K562 (cell line): ENCODE data around the gene SLC29A2. TPM values are rescaled to one million over a fixed set of nuclear protein-coding genes. Genes with fewer than 3 reads are reported as not detected.
A peak's percentile ranks its signal among the peaks of the same experiment; 100 is the strongest.

Experiments
- CEBPB ChIP-seq: fragments of 450-650 bp; IDR thresholded peaks from 2 replicates; pipeline ENCODE4 v1.6.1; 2016; ENCODE audit warnings: missing genetic modification characterization, missing compliant biosample characterization
- CREBBP ChIP-seq: IDR thresholded peaks from one replicate; pipeline ENCODE4 v1.6.1; 2012; ENCODE audit warnings: low read depth, mild to moderate bottlenecking, control low read depth, inconsistent platforms, low read length
- DLX4 ChIP-seq: fragments of 250-450 bp; sonication (Bioruptor Pico); IDR thresholded peaks from 2 replicates; pipeline ENCODE4 v1.6.1; 2021; ENCODE audit warnings: mild to moderate bottlenecking
- DNMT1 ChIP-seq: fragments of 450-650 bp; IDR thresholded peaks from 2 replicates; pipeline ENCODE4 v1.6.1; 2016; ENCODE audit warnings: antibody characterized with exemption, mild to moderate bottlenecking
- E2F5 ChIP-seq: sonication (generic); formaldehyde crosslinking; IDR thresholded peaks from 2 replicates; pipeline ENCODE4 v1.8.0; 2022; ENCODE audit warnings: mild to moderate bottlenecking, missing genetic modification reagents
- EWSR1 ChIP-seq: fragments of 450-650 bp; IDR thresholded peaks from 2 replicates; pipeline ENCODE4 v1.6.1; 2018; ENCODE audit warnings: borderline replicate concordance, mild to moderate bottlenecking, low read depth, moderate library complexity; ENCODE audit not compliant: partially characterized antibody
- FIP1L1 ChIP-seq: fragments of 200-400 bp; formaldehyde crosslinking; IDR thresholded peaks from 2 replicates; pipeline ENCODE4 v1.6.1; 2018; ENCODE audit warnings: mild to moderate bottlenecking, low read depth, low read length; ENCODE audit not compliant: poor library complexity, severe bottlenecking
- FOXA3 ChIP-seq, 2 experiments: fragments of 450-650 bp in 1 of 2; sonication (generic) in 1 of 2; formaldehyde crosslinking; IDR thresholded peaks in 1 of 2; conservative IDR thresholded peaks in 1 of 2; 2 replicates each; pipeline versions ENCODE4 v1.4.0 to v1.8.0; 2020 to 2022; ENCODE audit warnings: mild to moderate bottlenecking in 2 of 2, missing genetic modification reagents in 1 of 2
- KHSRP ChIP-seq: fragments of 450-650 bp; IDR thresholded peaks from 2 replicates; pipeline ENCODE4 v1.6.1; 2017
- LARP7 ChIP-seq: fragments of 450-650 bp; IDR thresholded peaks from 2 replicates; pipeline ENCODE4 v1.6.1; 2016
- MAFF ChIP-seq: IDR thresholded peaks from 2 replicates; pipeline ENCODE4 v1.6.1; 2012; ENCODE audit warnings: low read length, improper control_type of control experiment
- PRPF4 ChIP-seq: fragments of 200-400 bp; formaldehyde crosslinking; IDR thresholded peaks from one replicate; pipeline ENCODE4 v1.6.1; 2017; ENCODE audit warnings: low read length, low read depth, mild to moderate bottlenecking; ENCODE audit not compliant: insufficient read depth, poor library complexity, severe bottlenecking
- RUNX1 ChIP-seq: sonication (generic); IDR thresholded peaks from 2 replicates; pipeline ENCODE4 v1.6.1; 2016; ENCODE audit warnings: antibody characterized with exemption, low read depth
- SIN3A ChIP-seq, 2 experiments: fragments of 150-350 bp in 1 of 2; IDR thresholded peaks; 2 replicates each; pipeline ENCODE4 v1.6.1; 2011 to 2016; ENCODE audit warnings: borderline replicate concordance in 2 of 2, low read depth in 2 of 2, low read length in 2 of 2, mild to moderate bottlenecking in 2 of 2, moderate library complexity in 2 of 2; ENCODE audit not compliant: control insufficient read depth in 1 of 2
- SRSF7 ChIP-seq: fragments of 200-400 bp; formaldehyde crosslinking; optimal IDR thresholded peaks from 2 replicates; pipeline ENCODE3; 2017; ENCODE audit warnings: mild to moderate bottlenecking, low read depth, low read length
- U2AF2 ChIP-seq: fragments of 200-400 bp; formaldehyde crosslinking; optimal IDR thresholded peaks from 2 replicates; pipeline ENCODE3; 2017; ENCODE audit warnings: low read depth, mild to moderate bottlenecking, low read length
- YY1 ChIP-seq, 3 experiments: IDR thresholded peaks; 2 replicates each; pipeline ENCODE4 v1.6.1; 2011; ENCODE audit warnings: low read length in 2 of 3, mild to moderate bottlenecking in 2 of 3, moderate library complexity in 2 of 3, borderline replicate concordance in 1 of 3, control low read depth in 1 of 3, low read depth in 1 of 3; ENCODE audit not compliant: insufficient read depth in 3 of 3, insufficient replicate concordance in 2 of 3, control insufficient read depth in 1 of 3, insufficient read length in 1 of 3; ENCODE audit errors: extremely low read depth in 1 of 3
- ZBED1 ChIP-seq: IDR thresholded peaks from 2 replicates; pipeline ENCODE4 v1.6.1; 2014
- ZNF184 ChIP-seq: sonication (generic); formaldehyde crosslinking; IDR thresholded peaks from 2 replicates; pipeline ENCODE4 v1.5.0; 2020; ENCODE audit warnings: missing genetic modification reagents
- ZNF212 ChIP-seq: fragments of 450-650 bp; formaldehyde crosslinking; IDR thresholded peaks from 2 replicates; pipeline ENCODE4 v1.4.0; 2020; ENCODE audit warnings: mild to moderate bottlenecking
- ZNF274 ChIP-seq: IDR thresholded peaks from 2 replicates; pipeline ENCODE4 v1.6.1; 2011; ENCODE audit warnings: low read depth, mild to moderate bottlenecking, low read length, moderate library complexity, borderline replicate concordance
- ZNF282 ChIP-seq: sonication (generic); formaldehyde crosslinking; IDR thresholded peaks from 2 replicates; pipeline ENCODE4 v1.8.1; 2023; ENCODE audit warnings: missing genetic modification reagents
- ZNF444 ChIP-seq: fragments of 250-450 bp; sonication (Bioruptor Pico); IDR thresholded peaks from 2 replicates; pipeline ENCODE4 v1.4.0; 2020; ENCODE audit warnings: mild to moderate bottlenecking, moderate library complexity
- ZNF785 ChIP-seq: fragments of 250-450 bp; sonication (Bioruptor Pico); IDR thresholded peaks from 2 replicates; pipeline ENCODE4 v1.4.0; 2020; ENCODE audit warnings: mild to moderate bottlenecking
- polyA plus RNA-seq, 8 experiments: library from polyadenylated mRNA; depleted of rRNA in 4 of 8; stranded (reverse) in 5 of 8; unstranded in 3 of 8; fragments of >200 nt; fragmentation: Nextera tagmentation in 2 of 8; fragmentation: Illumina TruSeq in 1 of 8; extraction: Ambion mirVana in 2 of 8; extraction: Trizol in 1 of 8; gene quantifications; 2 replicates each; pipeline versions ENCODE4 v1.2.1 to v1.2.3, GENCODE V29; 2011 to 2014; ENCODE audit warnings: inconsistent platforms in 1 of 8, missing spikeins in 1 of 8
- total RNA-seq, 7 experiments: library from RNA; depleted of rRNA in 6 of 7; stranded (reverse); fragments of >200 nt in 6 of 7; fragmentation: Illumina TruSeq in 2 of 7; extraction: Trizol in 2 of 7; gene quantifications; 2 replicates each; pipeline versions ENCODE4 v1.2.1 to v1.2.3, GENCODE V29; 2011 to 2021; ENCODE audit warnings: low replicate concordance in 1 of 7
- TF ChIP-seq, protein P1 (sequence below): fragments of 250-450 bp; sonication (Bioruptor Pico); IDR thresholded peaks from 2 replicates; pipeline ENCODE4 v1.5.0; 2021
- TF ChIP-seq, protein P2 (sequence below): fragments of 250-450 bp; sonication (Bioruptor Pico); IDR thresholded peaks from 2 replicates; pipeline ENCODE4 v1.8.0; 2021; ENCODE audit warnings: moderate library complexity, mild to moderate bottlenecking, inconsistent platforms

SLC29A2 gene
- total and polyA plus RNA-seq, 9 of the 15 experiments (the other 6 are each of a cell fraction or from before 2014, with no cell fraction given): 2.4 to 48.6 (median 14.2) TPM

DNA sequence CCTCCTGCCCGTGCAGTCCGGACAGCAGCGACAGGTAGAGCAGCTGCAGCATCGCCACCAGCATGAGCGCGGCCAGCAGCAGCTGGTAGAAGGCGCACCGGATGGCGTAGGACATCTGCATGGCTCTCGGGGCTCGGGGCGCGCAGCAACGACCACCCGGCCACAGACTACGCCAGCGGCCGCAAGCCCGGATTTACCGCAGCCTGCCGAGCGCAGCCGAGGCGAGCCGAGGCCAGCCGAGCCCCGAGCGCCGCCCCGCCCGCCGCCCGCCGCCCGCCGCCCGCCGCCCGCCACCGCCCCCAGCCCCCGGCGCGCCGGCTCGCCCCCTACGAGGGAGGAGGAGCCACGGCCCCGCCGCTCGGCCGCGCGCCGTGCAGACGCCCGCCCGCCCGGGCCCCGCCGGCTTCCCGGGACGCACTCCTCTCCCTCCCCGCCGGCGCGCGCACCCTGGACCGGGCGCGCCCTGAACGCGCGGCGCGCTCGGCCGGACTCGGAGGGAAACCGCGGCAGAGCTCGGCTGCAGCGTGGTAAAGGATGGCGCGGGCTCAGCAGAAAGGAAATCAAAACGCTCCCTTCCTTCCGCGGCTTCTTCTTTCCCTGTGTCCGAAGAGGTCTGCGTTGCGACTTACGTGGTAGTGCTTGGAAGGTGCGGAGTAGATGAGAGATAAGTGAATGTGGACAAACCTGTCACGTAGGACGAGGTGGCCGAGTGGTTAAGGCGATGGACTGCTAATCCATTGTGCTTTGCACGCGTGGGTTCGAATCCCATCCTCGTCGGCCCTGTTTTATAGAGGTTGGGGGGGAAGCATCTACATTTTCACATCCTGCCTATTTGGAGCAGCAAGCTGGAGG is 23.9 kb downstream of the SLC29A2 start, which contains the start of gene B4GAT1 (continued):
- 0 out of 4 replicates have a peak, but pooled peaks of 1 of the 2 experiments have one; percentile 20 for TF ChIP-seq SIN3A (IDR thresholded peaks at IDR 0.05; ENCODE audit: borderline replicate concordance in 2 of 2, control insufficient read depth in 1 of 2, low read depth in 2 of 2, low read length in 2 of 2)
- TF ChIP-seq ZNF274: peak; percentile 30; the same call in 1 of the 2 replicates
- TF ChIP-seq EWSR1: no peak
- TF ChIP-seq YY1 (IDR thresholded peaks at IDR 0.05; ENCODE audit: borderline replicate concordance in 1 of 3, control insufficient read depth in 1 of 3, extremely low read depth in 1 of 3, insufficient read depth in 3 of 3, insufficient read length in 1 of 3, insufficient replicate concordance in 2 of 3, low read depth in 1 of 3, low read length in 2 of 3): peak in 1 of 3 experiments; percentile 16
- TF ChIP-seq DNMT1: no peak
- no peak for TF ChIP-seq CEBPB (tag)
- TF ChIP-seq, protein P1, sequence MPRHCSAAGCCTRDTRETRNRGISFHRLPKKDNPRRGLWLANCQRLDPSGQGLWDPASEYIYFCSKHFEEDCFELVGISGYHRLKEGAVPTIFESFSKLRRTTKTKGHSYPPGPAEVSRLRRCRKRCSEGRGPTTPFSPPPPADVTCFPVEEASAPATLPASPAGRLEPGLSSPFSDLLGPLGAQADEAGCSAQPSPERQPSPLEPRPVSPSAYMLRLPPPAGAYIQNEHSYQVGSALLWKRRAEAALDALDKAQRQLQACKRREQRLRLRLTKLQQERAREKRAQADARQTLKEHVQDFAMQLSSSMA (CRISPR knock-in tag): no peak
- no peak; the same call in 1 of the 2 replicates for TF ChIP-seq ZBED1
- no peak for TF ChIP-seq ZNF785 (CRISPR knock-in tag)
- TF ChIP-seq PRPF4: no peak
- TF ChIP-seq SRSF7: no peak
- TF ChIP-seq CREBBP: no peak
- TF ChIP-seq, protein P2, sequence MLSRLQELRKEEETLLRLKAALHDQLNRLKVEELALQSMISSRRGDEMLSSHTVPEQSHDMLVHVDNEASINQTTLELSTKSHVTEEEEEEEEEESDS (CRISPR knock-in tag): no peak
- TF ChIP-seq FIP1L1: no peak
- no peak for TF ChIP-seq U2AF2
- no peak for TF ChIP-seq ZNF444 (CRISPR knock-in tag)
- TF ChIP-seq ZNF184 (CRISPR knock-in tag): no peak
- TF ChIP-seq ZNF282: no peak
- TF ChIP-seq KHSRP: no peak
- no peak for TF ChIP-seq MAFF
- 0 out of 2 replicates have a peak, but pooled peaks have one; percentile 70 for TF ChIP-seq E2F5
- no peak for TF ChIP-seq LARP7
- TF ChIP-seq ZNF212 (CRISPR knock-in tag): no peak
- no peak for TF ChIP-seq FOXA3 (CRISPR knock-in tag; conservative IDR thresholded peaks at IDR 0.05 in 1 of 2, IDR thresholded peaks at IDR 0.05 in 1 of 2)
- no peak for TF ChIP-seq DLX4 (CRISPR knock-in tag)
- TF ChIP-seq RUNX1: no peak
